Prostate gland (tissue), 2 donors: ENCODE measurements around the gene AKAP13.
"Not testable (repeated sequence)": the region's sequence is repeated elsewhere in the genome, so short reads cannot be mapped to it uniquely, and the experiment has no call there.

Source experiments
- POLR2AphosphoS5 ChIP-seq: sonication (generic); formaldehyde crosslinking; IDR thresholded peaks from one replicate; pipeline ENCODE4 v1.6.1; 2017; ENCODE audit warnings: antibody characterized with exemption
- TF ChIP-seq, protein P1 (sequence below), 4 experiments: fragments of 200-600 bp in 2 of 4; fragments of 450-650 bp in 2 of 4; sonication (generic) in 2 of 4; IDR thresholded peaks; 1 replicate in 3 of 4; 2 replicates in 1 of 4; pipeline ENCODE4 v1.5.1; 2016 to 2019; ENCODE audit warnings: antibody characterized with exemption in 4 of 4, mild to moderate bottlenecking in 2 of 4, moderate library complexity in 2 of 4

DNA sequence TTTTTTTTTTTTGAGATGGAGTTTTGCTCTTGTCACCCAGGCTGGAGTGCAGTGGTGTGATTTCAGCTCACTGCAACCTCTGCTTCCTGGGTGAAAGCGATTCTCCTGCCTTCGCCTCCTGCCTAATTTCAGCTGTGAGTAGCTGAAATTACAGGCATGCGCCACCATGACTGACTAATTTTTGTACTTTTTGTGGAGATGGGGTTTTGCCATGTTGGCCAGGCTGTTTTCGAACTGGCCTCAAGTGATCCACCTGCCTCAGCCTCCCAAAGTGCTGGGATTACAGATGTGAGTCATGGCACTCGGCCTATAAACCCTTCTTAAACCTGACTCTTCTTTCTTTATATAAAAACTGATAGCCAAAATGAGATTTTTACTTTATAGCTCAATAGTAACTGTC lies 205.8 kb downstream of the AKAP13 start:
- TF ChIP-seq, protein P1, sequence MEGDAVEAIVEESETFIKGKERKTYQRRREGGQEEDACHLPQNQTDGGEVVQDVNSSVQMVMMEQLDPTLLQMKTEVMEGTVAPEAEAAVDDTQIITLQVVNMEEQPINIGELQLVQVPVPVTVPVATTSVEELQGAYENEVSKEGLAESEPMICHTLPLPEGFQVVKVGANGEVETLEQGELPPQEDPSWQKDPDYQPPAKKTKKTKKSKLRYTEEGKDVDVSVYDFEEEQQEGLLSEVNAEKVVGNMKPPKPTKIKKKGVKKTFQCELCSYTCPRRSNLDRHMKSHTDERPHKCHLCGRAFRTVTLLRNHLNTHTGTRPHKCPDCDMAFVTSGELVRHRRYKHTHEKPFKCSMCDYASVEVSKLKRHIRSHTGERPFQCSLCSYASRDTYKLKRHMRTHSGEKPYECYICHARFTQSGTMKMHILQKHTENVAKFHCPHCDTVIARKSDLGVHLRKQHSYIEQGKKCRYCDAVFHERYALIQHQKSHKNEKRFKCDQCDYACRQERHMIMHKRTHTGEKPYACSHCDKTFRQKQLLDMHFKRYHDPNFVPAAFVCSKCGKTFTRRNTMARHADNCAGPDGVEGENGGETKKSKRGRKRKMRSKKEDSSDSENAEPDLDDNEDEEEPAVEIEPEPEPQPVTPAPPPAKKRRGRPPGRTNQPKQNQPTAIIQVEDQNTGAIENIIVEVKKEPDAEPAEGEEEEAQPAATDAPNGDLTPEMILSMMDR (IDR thresholded peaks at IDR 0.05) = not testable (repeated sequence)
- TF ChIP-seq POLR2AphosphoS5 = not testable (repeated sequence)
